ENCODE measurements around the gene CD320.

GRCh38 chr19:8256276-8257051 lies 51.7 kb downstream of the CD320 start:
- TF ChIP-seq, protein P1, sequence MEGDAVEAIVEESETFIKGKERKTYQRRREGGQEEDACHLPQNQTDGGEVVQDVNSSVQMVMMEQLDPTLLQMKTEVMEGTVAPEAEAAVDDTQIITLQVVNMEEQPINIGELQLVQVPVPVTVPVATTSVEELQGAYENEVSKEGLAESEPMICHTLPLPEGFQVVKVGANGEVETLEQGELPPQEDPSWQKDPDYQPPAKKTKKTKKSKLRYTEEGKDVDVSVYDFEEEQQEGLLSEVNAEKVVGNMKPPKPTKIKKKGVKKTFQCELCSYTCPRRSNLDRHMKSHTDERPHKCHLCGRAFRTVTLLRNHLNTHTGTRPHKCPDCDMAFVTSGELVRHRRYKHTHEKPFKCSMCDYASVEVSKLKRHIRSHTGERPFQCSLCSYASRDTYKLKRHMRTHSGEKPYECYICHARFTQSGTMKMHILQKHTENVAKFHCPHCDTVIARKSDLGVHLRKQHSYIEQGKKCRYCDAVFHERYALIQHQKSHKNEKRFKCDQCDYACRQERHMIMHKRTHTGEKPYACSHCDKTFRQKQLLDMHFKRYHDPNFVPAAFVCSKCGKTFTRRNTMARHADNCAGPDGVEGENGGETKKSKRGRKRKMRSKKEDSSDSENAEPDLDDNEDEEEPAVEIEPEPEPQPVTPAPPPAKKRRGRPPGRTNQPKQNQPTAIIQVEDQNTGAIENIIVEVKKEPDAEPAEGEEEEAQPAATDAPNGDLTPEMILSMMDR (conservative IDR thresholded peaks at IDR 0.05): no peak
- TF ChIP-seq EZH2 (IDR thresholded peaks at IDR 0.05; ENCODE audit: low read depth): no peak
